Gastrocnemius medialis (tissue), 4 donors: ENCODE measurements around the gene RINT1.

ENCODE experiments used
- CTCF ChIP-seq, 5 experiments: fragments of 450-650 bp in 3 of 5; fragments of 200-600 bp in 2 of 5; sonication (generic) in 2 of 5; IDR thresholded peaks in 4 of 5; conservative IDR thresholded peaks in 1 of 5; 1 replicate in 4 of 5; 2 replicates in 1 of 5; pipeline ENCODE4 v1.5.1; 2016 to 2019; ENCODE audit warnings: antibody characterized with exemption in 5 of 5, mild to moderate bottlenecking in 3 of 5, moderate library complexity in 3 of 5
- POLR2A ChIP-seq, 2 donors: fragments of 450-650 bp; IDR thresholded peaks; one replicate each; pipeline ENCODE4 v1.6.1; 2017; ENCODE audit warnings: antibody characterized with exemption in 2 of 2, mild to moderate bottlenecking in 2 of 2, moderate library complexity in 2 of 2

- no peak for TF ChIP-seq POLR2A (IDR thresholded peaks at IDR 0.05)
- TF ChIP-seq CTCF (IDR thresholded peaks at IDR 0.05 in 4 of 5, conservative IDR thresholded peaks at IDR 0.05 in 1 of 5) = no peak
Observed at GRCh38 chr7:105594034-105594433, 62.0 kb downstream of the RINT1 start.
